ELF-1 (cell line): ENCODE results near the gene POU3F1.

ENCODE experiments used
- DNase-seq: peaks from one replicate; pipeline ENCODE4 v3.0.0-alpha.2; 2016; ENCODE audit warnings: low read depth, low spot score

Gene POU3F1

DNA sequence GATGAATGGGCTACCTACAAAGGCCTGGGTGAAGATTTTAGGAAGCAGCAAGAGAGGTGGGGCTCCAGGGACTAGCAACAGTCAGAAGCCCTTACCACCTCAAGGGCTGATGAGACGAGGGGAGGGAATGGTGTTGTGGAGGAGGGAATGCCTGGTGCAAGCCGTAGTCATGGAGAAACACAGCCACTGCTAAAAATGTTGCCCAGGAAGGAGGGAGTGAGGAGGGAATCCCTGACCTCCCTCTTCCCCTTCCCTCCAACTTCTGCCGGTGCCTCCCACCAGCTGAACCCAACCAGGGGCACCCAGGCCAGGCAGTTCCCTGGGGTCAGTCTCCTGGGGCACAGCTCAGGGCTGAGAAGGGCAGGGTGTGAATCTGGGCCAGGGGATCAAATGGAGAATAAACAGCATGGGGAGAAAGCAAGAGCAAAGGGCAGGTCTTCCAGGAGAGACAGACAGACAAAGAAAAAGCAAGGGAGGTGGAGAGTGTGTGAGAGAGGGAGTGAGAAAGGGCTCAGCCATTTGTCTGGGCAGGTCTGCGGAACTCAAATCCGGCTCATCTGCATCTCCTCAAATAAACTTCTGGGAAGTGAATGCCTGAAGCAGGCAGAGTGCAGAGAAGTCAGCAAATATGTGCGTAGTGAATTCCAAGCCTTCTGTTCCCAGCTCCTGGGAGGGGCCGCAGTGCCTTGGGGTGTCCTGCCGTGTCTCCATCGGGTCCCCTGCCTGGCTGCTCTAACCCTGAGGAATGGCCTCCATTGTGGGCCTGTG, 27.1 kb upstream of the POU3F1 start:
- DNase-seq, result peak; percentile 42

DNA sequence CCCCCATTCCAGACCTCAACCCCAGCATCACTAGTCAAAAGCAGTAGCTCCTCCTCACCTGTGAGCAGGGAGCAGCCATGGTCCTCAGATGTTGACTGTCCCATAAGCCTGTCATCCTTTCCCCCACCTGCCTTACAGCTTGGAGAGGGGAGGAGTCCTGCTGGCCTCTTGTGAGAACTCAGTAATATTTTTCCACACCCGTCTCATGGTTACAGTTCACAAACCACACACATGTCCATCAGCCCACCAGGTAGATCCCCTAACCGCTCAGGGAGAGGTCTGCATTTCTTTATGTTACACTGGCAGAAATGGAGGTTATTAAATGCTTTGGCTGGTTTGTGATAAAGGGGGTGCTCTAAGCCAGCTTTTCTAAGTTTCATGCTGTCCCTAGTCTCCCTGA, 26.3 kb upstream of the POU3F1 start:
- DNase-seq, result no peak

DNA sequence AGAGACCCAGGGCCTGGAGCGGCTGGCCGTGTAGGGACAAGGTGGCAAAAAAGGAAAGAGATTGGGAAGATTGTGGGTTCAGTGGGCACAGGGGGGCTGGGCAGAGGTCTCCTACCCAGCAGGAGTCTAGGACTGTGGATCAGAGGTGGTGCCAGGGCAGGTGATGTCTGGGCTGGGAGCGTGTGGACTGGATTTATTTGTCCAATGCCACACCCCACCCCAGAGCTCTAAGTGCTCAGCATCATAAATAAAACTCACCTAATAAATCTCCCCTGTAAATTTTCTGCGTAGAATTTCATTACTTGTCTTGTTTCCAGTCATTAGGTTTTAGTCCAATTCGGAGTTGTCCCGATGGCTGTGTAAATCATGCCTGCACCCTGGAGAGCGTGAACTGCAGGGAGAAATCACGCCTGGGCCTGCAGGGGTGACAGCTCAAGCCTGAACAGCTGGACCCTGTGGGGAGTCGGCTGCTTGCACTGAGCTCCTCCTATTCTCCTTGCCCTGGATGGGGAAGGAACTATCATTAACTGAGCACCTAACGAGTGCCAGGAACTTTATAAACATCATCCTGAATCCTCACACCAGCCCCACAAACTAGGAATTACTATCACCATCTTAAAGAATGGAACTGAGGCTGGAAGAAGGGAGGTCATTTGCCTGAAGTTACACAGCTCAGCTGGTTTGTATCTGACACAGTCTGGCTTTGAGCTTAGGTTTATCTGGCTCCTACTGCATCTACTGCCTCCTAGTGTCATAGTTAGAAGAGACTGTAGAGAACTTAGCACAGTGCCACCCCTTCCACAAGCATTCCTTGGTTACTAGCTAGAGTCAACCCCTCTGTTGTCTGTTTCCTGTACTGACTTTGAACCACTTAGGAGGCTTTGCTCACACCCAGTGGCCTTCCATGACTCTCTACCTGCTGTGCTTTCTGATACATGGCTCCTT, 25.0 kb upstream of the POU3F1 start:
- DNase-seq, result peak; percentile 34

DNA sequence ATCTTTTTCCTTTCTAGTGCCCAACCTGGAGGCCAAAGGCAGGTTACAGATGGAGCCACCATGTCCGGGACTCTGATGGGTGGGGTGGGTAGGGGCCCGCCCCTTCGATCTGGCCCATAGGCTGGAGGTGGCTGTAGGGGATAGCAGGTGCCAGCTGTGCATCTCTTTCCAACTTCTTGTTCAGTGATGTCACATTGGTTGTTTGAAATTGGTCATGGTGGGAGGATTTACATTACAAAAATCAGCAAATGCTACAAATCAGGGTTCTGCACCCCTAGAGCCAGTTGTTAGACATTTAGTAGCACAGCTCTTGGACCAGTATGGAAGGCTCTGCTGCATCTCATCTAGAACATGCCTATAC, 22.4 kb upstream of the POU3F1 start:
- DNase-seq, result no peak

DNA sequence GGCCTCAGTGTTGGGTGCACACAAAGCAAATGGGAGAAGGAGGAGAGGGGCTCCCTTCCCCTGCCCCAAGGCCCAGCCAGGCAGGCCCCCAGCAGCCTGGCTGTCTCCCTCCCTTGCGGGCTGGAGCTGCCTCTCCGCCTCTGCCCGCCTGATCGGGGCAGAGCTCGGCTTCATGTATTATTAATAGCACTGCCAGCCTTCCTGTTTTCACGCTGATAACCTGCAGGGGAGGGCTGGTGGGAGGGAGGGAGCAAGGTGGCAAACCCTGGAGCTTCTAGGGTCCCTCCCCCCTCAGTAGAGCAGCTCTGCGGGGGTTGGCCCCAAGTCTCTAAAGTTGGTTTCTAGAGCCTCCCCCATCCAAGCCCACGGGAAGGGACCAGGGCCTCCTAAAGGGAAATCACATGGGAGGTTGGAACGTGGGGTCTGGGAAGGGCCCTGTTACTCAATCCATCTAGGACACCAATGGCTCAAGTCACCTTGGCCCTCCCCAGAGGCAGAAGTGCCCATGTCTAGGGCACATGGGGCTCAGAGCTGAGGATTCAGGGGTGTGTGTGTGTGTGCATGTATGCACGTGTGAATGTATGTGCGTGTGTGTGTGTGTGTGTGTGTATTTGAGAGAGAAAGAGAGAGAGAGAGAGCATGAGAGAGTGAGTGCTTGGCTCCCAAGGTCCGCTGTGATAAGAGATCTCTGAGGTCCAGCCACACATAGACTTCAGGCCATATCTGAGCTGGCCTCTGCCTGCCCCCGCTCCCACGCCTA, 21.8 kb upstream of the POU3F1 start:
- no peak for DNase-seq

DNA sequence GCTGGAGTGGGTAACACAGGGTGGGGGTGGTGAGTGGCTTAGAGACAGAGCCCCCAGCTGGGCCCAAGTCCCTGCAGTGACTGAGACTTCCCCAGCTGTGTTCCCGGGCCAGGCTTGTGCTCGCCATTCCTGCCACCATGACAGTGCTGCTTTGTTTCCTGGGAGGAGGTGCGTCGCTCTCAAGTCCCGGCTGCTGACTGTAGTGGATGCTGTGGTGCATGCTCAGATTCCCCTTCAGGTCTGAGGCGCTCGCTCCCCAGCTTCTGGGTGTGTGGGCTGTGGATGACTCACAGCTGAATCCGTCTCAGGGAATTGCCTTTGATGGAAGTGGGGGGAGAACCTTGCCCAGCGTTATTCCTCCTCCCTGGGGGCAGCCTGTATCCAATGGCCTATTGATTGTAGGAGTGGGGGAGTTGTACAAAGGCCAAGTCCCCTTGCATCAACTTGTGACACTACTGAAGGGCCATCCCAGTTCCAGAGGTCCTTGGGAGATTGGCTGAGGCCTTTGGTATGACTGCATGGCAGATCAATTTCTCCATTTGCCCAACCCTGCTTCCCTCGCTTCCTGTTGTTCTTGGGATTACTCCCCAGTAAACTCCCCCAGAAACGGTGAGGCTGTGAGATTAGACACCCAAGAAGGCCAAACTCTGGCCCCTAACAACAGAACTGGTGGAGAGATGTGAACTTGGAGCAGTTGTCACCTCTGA, 17.8 kb upstream of the POU3F1 start:
- peak; percentile 53 for DNase-seq

DNA sequence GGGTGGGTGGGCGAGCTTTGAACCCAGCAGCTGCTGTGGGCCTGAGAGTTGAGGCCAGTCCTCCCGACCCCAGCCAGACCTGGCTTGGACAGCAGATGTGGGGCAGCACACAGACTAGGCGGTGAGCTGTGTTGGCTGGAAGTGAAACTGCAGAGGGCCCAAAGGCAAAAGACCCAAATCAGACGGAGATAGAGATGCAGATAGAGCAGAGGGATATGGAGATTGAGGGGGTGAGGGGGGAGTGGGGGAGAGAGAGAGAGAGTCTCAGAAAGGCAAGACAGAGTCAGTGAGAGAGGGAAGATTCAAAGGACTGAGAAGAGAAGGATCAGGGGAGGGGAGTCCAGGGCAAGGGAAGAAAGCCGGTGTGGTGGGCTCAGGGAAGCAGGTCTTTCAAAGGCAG, 17.0 kb upstream of the POU3F1 start:
- DNase-seq, result no peak

DNA sequence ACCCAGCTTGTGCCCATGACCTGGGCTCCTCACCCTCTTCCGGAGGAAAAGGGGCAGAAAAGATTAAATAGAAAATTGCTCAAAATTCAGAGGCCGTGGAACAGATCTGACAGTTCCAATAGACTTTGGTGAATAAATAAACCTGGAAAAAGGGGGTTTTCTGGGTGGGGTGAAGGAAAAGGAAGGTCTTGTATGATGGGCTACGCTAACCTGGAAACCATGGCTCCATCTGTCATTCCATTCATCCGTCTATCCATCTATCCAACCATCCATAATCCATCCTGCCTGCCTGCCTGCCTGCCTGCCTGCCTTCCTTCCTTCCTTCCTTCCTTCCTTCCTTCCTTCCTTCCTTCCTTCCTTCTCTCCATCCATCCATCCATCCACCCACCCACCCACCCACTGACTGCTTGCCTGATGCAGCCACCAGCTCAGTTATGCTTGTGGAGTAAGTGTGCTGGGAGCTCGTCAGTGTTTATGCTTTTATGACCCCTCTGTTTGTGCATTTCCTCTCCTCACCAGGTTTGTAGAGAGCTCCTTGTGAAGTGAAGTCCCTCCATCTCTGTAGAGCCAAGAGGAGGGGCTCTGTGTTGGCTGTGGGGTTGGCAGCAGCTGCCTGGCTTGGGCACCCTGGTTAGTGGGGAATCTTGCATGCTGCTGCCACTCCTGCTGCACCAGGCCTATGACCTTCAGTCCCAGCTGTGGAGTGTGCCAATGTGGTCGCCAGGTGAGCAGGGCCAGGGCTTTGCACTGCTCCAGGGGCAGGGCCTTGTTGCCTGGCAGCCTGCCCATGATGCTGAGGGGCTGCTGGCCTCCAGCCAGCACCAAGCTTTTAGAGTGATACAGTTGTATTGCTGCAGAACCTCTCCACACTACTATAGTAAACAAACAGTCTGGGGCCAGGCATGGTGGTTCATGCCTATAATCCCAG, 16.0 kb upstream of the POU3F1 start:
- no peak for DNase-seq

DNA sequence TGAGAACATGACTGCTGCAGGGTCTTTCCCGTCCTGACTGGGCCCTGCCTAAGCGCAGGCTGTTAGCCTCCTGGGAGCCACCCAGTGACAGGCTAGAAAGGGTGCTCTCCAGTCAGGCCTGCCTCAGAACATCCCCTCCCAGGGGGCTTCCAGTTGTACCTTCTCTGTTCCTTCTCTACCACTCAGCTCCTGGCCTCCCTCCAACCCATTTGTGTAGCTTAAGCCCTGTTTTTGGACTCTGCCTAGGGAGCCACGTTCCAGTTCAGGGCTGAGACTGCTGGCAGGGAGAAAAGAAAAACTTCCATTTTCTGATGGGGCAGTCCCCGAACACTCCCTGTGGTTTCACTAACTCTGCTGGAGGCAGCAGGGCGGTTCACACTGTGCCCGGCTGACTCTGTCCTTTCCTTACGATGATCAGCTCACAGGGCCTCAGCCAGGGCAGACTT, 15.3 kb upstream of the POU3F1 start:
- no peak for DNase-seq

DNA sequence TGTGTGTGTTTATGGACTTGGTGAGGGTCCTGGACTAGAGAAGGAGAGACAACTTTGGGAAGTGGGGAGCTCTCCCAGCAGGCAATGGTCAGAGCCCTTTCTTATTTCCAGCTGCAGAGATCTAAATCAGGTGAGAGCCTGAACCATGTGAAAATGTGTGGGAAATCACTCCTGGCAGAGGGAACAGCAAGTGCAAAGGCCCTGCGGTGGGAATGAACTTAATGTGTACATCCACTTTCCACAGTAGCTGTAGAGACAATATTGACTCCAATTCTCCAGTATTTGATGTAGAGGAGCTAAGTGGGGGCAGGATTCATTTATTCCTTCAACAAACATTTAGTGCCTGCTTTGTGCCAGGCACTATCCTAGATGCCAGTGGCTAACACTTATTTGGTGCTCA, 14.7 kb upstream of the POU3F1 start:
- DNase-seq, result no peak

DNA sequence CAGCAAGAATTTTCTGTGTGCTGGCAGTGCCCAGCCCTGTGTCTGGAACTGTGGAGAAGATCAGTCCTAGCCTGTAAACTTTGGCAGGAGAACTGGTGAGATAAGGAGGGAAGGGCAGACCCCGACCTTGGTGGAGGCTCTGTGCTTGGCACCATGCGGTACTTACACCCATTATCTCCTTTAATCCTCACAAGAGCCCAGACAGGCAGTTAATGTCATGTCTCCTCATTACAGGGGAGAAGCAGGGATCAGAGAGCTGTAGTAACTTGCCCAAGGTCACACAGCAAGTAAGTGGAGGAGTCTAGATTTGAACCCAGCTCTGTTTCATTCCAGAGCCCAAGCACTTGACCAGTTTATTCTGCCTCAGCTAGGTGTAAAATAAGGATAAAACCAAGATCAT, 13.9 kb upstream of the POU3F1 start:
- no peak for DNase-seq

DNA sequence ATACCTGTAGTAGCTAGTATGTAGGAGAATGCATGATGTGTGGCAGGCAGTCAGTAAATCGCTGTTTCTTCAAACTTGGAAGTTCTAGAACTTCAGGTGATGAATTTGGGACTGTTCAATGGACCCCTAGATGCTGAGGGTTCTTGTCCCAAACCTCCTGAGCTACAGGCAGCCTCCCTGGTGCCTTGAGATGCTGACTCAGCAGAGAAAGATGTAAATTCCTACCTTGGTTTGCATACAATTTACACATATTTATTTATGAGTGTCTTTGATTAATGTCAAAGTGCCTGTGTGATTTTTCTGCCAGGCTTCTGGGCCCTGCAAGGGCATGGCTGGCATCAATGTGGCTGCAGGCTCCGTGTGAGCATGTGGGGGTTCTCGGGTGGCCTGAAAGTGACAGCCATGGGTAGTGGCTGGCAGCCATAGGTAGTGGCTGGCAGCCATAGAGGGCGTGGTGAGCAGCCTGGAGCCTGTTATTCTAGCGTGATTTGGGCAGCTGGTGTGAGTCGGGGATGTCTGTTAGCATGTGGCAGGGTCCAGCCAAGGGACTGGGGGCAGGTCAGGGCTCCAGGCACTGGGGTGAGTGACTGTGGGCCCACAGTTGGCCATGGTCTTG, 13.2 kb upstream of the POU3F1 start:
- no peak for DNase-seq

DNA sequence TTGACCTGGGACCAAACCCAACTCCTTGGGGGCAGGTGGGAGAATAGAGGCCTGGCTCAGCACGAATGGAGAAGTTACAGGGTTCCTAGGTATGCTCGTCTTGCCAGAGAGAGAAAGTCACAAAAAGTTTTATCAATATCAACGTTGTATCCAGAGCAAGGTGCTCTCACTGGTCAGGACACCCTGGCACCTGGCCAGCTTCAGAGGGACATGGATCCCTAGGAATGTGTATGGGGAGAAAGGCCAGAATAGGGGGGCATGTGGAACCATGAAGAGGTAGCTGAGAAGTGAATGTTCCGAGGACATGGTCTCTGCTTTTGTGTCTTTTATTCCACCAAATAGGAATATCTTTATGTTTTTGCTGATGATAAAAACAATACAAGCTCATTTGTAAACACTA, 9.4 kb upstream of the POU3F1 start:
- no peak for DNase-seq

DNA sequence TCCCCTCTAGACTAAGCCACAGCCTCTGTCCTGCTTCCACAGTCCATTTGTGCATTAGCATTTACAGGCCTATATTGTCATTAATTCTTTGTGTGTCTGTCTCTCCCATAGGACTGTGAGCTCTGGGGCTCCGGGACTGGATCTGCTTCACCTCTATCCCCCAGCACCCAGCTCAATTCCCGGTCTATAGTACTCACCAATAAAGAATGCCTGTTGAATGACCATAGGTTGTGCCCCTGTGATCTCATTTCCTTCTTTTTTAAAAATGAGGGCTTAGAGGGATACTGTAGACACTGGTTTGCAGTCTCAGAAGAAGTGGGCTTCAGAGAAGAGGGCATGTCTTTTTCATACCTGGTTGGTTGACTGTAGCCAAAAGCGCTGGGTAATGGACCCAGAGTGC, 8.8 kb upstream of the POU3F1 start:
- no peak for DNase-seq

DNA sequence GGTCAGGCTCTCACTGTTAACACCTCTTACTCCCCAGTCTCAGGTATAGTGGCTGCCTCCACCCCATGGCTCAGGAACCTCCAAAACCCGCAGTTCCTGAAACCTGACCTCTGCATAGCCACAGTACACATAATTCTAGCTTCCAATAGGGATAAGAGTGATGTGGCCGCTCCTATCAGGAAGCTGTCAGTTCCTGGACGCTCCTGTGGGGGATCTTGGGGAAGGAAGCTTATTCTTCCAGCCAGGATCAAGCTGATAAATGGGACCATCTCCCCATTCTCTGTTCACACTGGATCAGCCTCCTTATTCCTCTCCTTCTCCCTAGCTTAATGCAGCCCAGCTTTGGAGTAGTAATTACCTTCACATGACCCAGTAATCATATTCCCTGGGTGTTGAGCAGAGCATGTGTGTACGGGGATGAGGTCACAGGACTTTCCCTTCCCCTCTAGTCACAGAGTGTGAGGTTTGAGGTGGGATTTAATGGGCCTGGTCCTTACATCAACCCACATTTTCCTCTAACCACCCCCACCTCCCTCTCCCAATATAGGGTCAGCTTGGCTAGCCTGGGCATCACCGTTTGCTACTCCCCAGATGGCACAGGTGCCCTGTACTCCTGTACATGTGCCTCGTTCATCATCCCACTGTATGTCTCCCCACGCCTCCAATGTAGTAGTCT, 7.0 kb upstream of the POU3F1 start:
- DNase-seq, result no peak

DNA sequence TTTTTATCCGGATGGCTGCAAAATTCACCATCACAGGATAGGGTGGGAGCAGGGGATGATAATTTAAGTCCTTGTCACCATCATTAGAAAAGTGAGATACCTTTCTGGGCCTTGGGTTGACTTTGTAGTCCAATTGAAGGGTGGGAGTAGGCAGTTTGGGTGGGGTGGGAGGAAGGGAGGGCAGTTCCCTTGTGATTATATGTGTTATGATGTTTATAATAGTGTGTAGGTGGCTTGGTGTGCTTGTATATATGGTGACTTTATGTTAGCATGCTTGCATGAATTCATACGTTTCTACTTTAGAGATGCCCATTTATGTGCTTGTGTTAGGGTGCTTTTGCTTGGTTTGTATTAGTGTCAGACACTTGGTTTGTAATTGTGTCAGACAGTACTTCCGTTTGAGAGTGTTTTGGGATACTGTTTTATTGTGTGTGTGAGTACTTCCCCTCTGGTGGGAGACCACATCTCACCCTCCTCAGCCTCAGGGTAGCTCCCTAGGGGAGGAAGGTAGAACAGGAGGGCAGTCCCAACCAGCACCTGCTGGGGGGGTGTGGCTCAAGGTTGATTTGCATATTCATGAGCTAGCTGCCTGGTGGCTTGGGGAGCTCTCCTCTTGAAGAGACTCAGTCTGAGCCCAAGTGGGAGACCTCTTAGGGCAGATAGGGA, 6.3 kb upstream of the POU3F1 start:
- peak; percentile 75 for DNase-seq

DNA sequence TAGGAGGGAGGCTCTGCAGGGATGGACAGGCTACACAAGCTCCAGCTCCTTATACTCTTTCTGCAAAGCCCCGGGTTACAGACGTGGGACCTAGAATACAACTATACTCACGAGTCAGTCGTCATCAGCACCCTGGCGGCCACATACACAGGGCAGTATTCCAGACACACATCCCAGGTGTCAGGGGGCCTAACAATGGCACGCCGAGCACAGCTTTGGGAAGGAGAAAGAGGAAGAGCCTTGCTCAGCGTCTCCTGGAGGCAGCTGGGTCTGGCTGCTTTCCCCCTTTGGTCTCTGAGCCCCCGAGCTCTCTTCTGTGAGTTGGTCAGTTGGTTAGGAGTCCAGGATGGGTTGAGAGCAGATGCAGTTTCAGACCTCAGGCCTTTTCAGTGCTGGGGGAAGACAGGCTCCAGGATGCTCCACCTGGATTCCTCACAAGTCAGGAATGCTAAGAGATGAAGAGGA, 4.5 kb upstream of the POU3F1 start:
- DNase-seq, result no peak

DNA sequence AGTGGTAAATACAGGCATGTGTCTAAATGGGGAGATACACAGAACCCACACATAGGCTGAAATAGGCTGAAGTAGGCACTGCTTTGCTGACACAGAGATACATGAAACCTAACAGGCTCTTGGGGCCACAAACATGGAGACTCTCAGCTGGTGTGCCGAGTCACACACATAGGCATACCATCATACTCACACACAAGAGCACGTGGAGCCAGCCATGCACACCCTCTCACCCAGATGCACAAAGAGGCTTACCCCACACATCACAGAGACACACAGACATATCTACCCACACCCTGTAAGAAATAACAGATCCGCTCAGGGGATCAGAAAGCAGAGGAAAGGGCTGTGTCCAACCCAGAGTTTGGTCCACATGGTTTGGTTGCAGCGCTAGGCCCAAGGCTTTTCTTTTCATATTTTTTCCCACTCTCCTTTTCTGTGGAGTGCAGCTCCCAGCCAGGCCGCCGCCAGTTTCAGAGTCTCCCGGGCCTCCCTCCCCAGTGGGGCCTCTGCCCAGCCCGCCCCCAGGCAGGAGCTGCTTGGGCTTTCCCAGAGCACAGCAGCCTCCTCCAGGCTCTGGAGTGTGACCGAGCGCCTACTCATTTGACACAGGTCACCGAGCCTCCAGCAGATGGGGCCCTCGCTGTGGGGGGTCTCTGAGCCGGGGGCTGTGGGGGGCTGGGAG, 3.9 kb upstream of the POU3F1 start:
- DNase-seq, result no peak
